Fibroblast of lung (primary cell): ENCODE results near the gene JUN. TPM values are rescaled to one million over a fixed set of nuclear protein-coding genes. Genes with fewer than 3 reads are reported as not detected.

Source experiments
- DNase-seq, 2 donors: peaks; one replicate each; pipeline versions ENCODE4 v3.0.0 to v3.0.0-alpha.2; 2010; ENCODE audit warnings: low read depth in 2 of 2
- H2AFZ ChIP-seq: 2 replicates; pipeline ENCODE4 v1.5.1; 2012; ENCODE audit warnings: low read length, control low read depth, inconsistent platforms
- H3K27ac ChIP-seq: 2 replicates; pipeline ENCODE4 v1.5.1; 2011; ENCODE audit warnings: low read length, control low read depth; ENCODE audit not compliant: insufficient read depth
- H3K27me3 ChIP-seq: 2 replicates; pipeline ENCODE4 v1.5.1; 2011; ENCODE audit warnings: mild to moderate bottlenecking, low read length; ENCODE audit not compliant: control insufficient read depth, insufficient read depth
- H3K36me3 ChIP-seq: 2 replicates; pipeline ENCODE4 v1.5.1; 2011; ENCODE audit warnings: low read length; ENCODE audit not compliant: control insufficient read depth, insufficient read depth
- H3K4me1 ChIP-seq: 2 replicates; pipeline ENCODE4 v1.5.1; 2011; ENCODE audit warnings: low read length; ENCODE audit not compliant: control insufficient read depth, insufficient read depth; ENCODE audit errors: extremely low read depth
- H3K4me2 ChIP-seq: 2 replicates; pipeline ENCODE4 v1.5.1; 2011; ENCODE audit warnings: low read length, control low read depth; ENCODE audit not compliant: insufficient read depth; ENCODE audit errors: extremely low read depth
- H3K4me3 ChIP-seq, 4 experiments: fragments of 200-600 bp in 1 of 4; sonication (generic) in 1 of 4; replicated peaks in 1 of 4; 2 replicates each; pipeline ENCODE4 v1.5.1; 2011 to 2016; ENCODE audit warnings: low read length in 4 of 4, low read depth in 3 of 4, mild to moderate bottlenecking in 3 of 4, control low read depth in 2 of 4, inconsistent platforms in 1 of 4, mixed read lengths in 1 of 4; ENCODE audit not compliant: insufficient read depth in 1 of 4; ENCODE audit errors: control extremely low read depth in 1 of 4
- H3K79me2 ChIP-seq: 2 replicates; pipeline ENCODE4 v1.5.1; 2012; ENCODE audit warnings: mild to moderate bottlenecking, low read length, inconsistent platforms; ENCODE audit not compliant: control insufficient read depth, insufficient read depth
- H3K9ac ChIP-seq: 2 replicates; pipeline ENCODE4 v1.5.1; 2011; ENCODE audit warnings: mild to moderate bottlenecking, low read length, control low read depth; ENCODE audit not compliant: insufficient read depth
- H3K9me3 ChIP-seq: 2 replicates; pipeline ENCODE4 v1.5.1; 2012; ENCODE audit warnings: low read depth, low read length; ENCODE audit not compliant: control insufficient read depth, insufficient read depth
- H4K20me1 ChIP-seq: 2 replicates; pipeline ENCODE4 v1.5.1; 2011; ENCODE audit warnings: low read length; ENCODE audit not compliant: control insufficient read depth, insufficient read depth; ENCODE audit errors: extremely low read depth
- EZH2 ChIP-seq: IDR thresholded peaks from 2 replicates; pipeline ENCODE4 v1.5.1; 2012; ENCODE audit warnings: low read length, control low read depth, mild to moderate bottlenecking; ENCODE audit errors: missing control alignments
- polyA plus RNA-seq, 2 donors: library from polyadenylated mRNA; depleted of rRNA in 1 of 2; stranded (reverse) in 1 of 2; unstranded in 1 of 2; fragments of >200 nt; gene quantifications; 2 replicates each; pipeline ENCODE4 v1.2.1, GENCODE V29; 2011 to 2012; ENCODE audit warnings: missing spikeins in 1 of 2
- total RNA-seq: library from RNA; depleted of rRNA; stranded (reverse); fragments of >200 nt; gene quantifications from 2 replicates; pipeline ENCODE4 v1.2.1, GENCODE V29; 2014
- TF ChIP-seq, protein P1 (sequence below), 2 donors: IDR thresholded peaks in 1 of 2; conservative IDR thresholded peaks in 1 of 2; 1 replicate in 1 of 2; 2 replicates in 1 of 2; pipeline ENCODE4 v1.5.1; 2011 to 2012; ENCODE audit warnings: low read length in 2 of 2, control low read depth in 1 of 2, inconsistent platforms in 1 of 2, low read depth in 1 of 2, mild to moderate bottlenecking in 1 of 2

Gene JUN
- total and polyA plus RNA-seq, 2 donors (not counting 1 experiment from before 2014, with no cell fraction given), result 22.6 to 145 TPM

- Histone ChIP-seq H2AFZ (no peak overlapping the region), H3K4me2 (no peak overlapping the region), H3K27ac (no peak overlapping the region), H3K79me2 (no peaks in the 10 kb centered on the region), H3K36me3 (no peaks in the 10 kb centered on the region), H3K9ac (no peak overlapping the region), H4K20me1 (no peaks in the 10 kb centered on the region), H3K9me3 (no peaks in the 10 kb centered on the region), H3K4me3 (no peak overlapping the region), H3K27me3 (no peaks in the 10 kb centered on the region), H3K4me1 (no peaks in the 10 kb centered on the region)
- peak; percentile 32 to 65 for DNase-seq
- TF ChIP-seq, protein P1, sequence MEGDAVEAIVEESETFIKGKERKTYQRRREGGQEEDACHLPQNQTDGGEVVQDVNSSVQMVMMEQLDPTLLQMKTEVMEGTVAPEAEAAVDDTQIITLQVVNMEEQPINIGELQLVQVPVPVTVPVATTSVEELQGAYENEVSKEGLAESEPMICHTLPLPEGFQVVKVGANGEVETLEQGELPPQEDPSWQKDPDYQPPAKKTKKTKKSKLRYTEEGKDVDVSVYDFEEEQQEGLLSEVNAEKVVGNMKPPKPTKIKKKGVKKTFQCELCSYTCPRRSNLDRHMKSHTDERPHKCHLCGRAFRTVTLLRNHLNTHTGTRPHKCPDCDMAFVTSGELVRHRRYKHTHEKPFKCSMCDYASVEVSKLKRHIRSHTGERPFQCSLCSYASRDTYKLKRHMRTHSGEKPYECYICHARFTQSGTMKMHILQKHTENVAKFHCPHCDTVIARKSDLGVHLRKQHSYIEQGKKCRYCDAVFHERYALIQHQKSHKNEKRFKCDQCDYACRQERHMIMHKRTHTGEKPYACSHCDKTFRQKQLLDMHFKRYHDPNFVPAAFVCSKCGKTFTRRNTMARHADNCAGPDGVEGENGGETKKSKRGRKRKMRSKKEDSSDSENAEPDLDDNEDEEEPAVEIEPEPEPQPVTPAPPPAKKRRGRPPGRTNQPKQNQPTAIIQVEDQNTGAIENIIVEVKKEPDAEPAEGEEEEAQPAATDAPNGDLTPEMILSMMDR (conservative IDR thresholded peaks at IDR 0.05 in 1 of 2, IDR thresholded peaks at IDR 0.05 in 1 of 2; ENCODE audit: low read depth in 1 of 2, low read length in 2 of 2), result no peak
- TF ChIP-seq EZH2, result no peak
Measured at GRCh38 chr1:58732087-58732775, 51.6 kb downstream of the JUN start.

Other genes with a start within 250 kb of the JUN start
- 40.3 and 47.1 TPM in 2 replicates for gene OMA1, start 237.3 kb downstream of the JUN start, total RNA-seq
- 13.9 and 14.6 TPM in 2 replicates for gene OMA1, start 237.3 kb downstream of the JUN start, polyA plus RNA-seq
- 0.17 and 0.26 TPM in 2 replicates for gene TACSTD2, start 206.8 kb downstream of the JUN start, total RNA-seq
- gene TACSTD2, start 206.8 kb downstream of the JUN start, polyA plus RNA-seq, result 0.22 TPM in 1 of 2 replicates, not detected in the other
- gene MYSM1, start 84.0 kb downstream of the JUN start, total RNA-seq, result 17.2 and 21.8 TPM in 2 replicates
- gene MYSM1, start 84.0 kb downstream of the JUN start, polyA plus RNA-seq, result 11.7 and 16.3 TPM in 2 replicates